GM12892 (cell line): ENCODE measurements around the gene MYO3A.

Experiments used
- DNase-seq: peaks from one replicate; pipeline ENCODE4 v3.0.0; 2011; ENCODE audit not compliant: insufficient read length
- FAIRE-seq: peaks from 2 replicates; lab custom pipeline; 2011; peaks lifted over from hg19 to GRCh38; lab: Jason Lieb, UNC
- POLR2A ChIP-seq: IDR thresholded peaks from 2 replicates; pipeline ENCODE4 v1.6.1; 2011; ENCODE audit warnings: low read depth, low read length, control low read depth
- POLR2AphosphoS5 ChIP-seq: IDR thresholded peaks from 2 replicates; pipeline ENCODE4 v1.6.1; 2011; ENCODE audit warnings: low read depth, low read length, control low read depth
- TAF1 ChIP-seq: IDR thresholded peaks from 2 replicates; pipeline ENCODE4 v1.6.1; 2011; ENCODE audit warnings: low read depth, mild to moderate bottlenecking, control low read depth, low read length, borderline replicate concordance

Gene MYO3A

GRCh38 chr10:26220901-26221300, 286.9 kb downstream of the MYO3A start:
- DNase-seq = no peak
- TF ChIP-seq POLR2AphosphoS5 (no peak), POLR2A (no peak), TAF1 (no peak)
- no peak for FAIRE-seq

- no peak for TF ChIP-seq POLR2A
- TF ChIP-seq TAF1 = no peak
- TF ChIP-seq POLR2AphosphoS5 = no peak
- FAIRE-seq (no peak), DNase-seq (no peak)
Measured at GRCh38 chr10:26221541-26221940, 287.5 kb downstream of the MYO3A start.

- DNase-seq (no peak), FAIRE-seq (no peak)
- TF ChIP-seq POLR2A = no peak
- no peak for TF ChIP-seq TAF1
- TF ChIP-seq POLR2AphosphoS5 = no peak
Measured at GRCh38 chr10:26222563-26222962, 288.5 kb downstream of the MYO3A start.

- no peak for TF ChIP-seq POLR2A
- no peak for TF ChIP-seq TAF1
- TF ChIP-seq POLR2AphosphoS5 = no peak
- FAIRE-seq (no peak), DNase-seq (no peak)
Measured at GRCh38 chr10:26225322-26225721, 291.3 kb downstream of the MYO3A start.

GRCh38 chr10:26227786-26228185, 293.8 kb downstream of the MYO3A start:
- TF ChIP-seq POLR2AphosphoS5 = no peak
- TF ChIP-seq TAF1 = no peak
- no peak for TF ChIP-seq POLR2A
- FAIRE-seq (no peak), DNase-seq (no peak)

DNA sequence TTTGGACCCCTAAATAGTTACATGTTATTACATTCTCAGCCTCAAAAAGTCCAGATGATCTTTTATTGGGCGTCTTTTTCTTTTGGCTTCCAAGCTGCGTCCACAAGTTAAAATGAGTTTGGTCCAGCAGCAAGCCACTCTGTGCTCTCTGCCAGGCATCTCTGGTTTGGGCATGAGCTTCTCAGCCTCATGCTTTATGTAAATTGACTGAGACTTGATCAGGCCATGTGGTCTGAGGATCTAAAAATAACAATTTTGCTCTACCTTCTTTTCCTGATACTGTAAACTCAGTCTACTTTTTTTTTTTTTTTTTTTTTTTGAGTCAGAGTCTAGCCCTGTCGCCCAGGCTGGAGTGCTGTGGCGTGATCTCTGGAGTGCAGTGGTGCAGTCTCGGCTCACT, 298.1 kb downstream of the MYO3A start:
- TF ChIP-seq POLR2AphosphoS5 (no peak), TAF1 (no peak), POLR2A (no peak)
- FAIRE-seq = no peak
- no peak for DNase-seq

DNA sequence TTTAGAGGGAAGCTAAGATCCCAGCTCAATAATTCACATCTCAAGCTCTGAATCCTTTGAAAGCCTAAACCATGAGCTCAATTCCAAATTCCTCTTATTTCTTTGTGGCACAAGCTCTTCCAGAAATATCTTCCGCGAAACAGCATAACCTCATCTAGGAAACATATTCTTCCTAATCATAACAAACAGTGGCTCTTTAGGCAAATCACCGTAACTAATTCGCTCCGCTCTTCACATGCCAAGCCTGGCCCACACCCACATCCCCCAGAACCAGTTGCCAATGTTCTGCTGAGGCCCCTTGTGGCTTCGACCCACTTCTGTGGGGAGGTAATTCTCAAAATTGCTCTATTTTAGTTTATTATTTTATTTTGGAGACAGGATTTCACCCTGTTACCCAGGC, 301.7 kb downstream of the MYO3A start:
- no peak for FAIRE-seq

GRCh38 chr10:26238378-26238777, 304.3 kb downstream of the MYO3A start:
- DNase-seq (no peak), FAIRE-seq (no peak)
- TF ChIP-seq POLR2A (no peak), TAF1 (no peak), POLR2AphosphoS5 (no peak)

More for the DNA sequence above, 301.7 kb downstream of the MYO3A start:
- TF ChIP-seq TAF1 = no peak
- DNase-seq = no peak

GRCh38 chr10:26242706-26243350, 308.8 kb downstream of the MYO3A start:
- TF ChIP-seq POLR2AphosphoS5 = no peak
- no peak for TF ChIP-seq POLR2A
- TF ChIP-seq TAF1 = no peak
- no peak for FAIRE-seq
- DNase-seq = no peak

GRCh38 chr10:26243351-26243720, 309.3 kb downstream of the MYO3A start:
- TF ChIP-seq POLR2AphosphoS5 = no peak
- TF ChIP-seq POLR2A = no peak
- no peak for TF ChIP-seq TAF1
- DNase-seq = no peak
- FAIRE-seq = no peak

- DNase-seq (no peak), FAIRE-seq (no peak)
- TF ChIP-seq TAF1 = no peak
- TF ChIP-seq POLR2AphosphoS5 = no peak
- TF ChIP-seq POLR2A = no peak
Measured at GRCh38 chr10:26249681-26250080, 315.7 kb downstream of the MYO3A start.

- FAIRE-seq = no peak
- TF ChIP-seq POLR2AphosphoS5 = no peak
- no peak for TF ChIP-seq POLR2A
- TF ChIP-seq TAF1 = no peak
- no peak for DNase-seq
Measured at GRCh38 chr10:26251925-26252324, 317.9 kb downstream of the MYO3A start.
